Skeletal muscle satellite cell (primary cell): ENCODE results near the gene CACNA1I.

ENCODE experiments used
- H3K27me3 ChIP-seq: 2 replicates; pipeline ENCODE4 v1.7.0; 2013; ENCODE audit warnings: low read length; ENCODE audit not compliant: control insufficient read depth, insufficient read depth
- H3K36me3 ChIP-seq: 2 replicates; pipeline ENCODE4 v1.7.0; 2013; ENCODE audit warnings: mild to moderate bottlenecking, control low read depth, low read length; ENCODE audit not compliant: insufficient read depth
- H3K4me1 ChIP-seq: 2 replicates; pipeline ENCODE4 v1.7.0; 2013; ENCODE audit warnings: low read length; ENCODE audit not compliant: control insufficient read depth, insufficient read depth
- H3K4me2 ChIP-seq: 2 replicates; pipeline ENCODE4 v1.7.0; 2013; ENCODE audit warnings: mild to moderate bottlenecking, low read length
- H3K4me3 ChIP-seq: 2 replicates; pipeline ENCODE4 v1.7.0; 2013; ENCODE audit warnings: low read length
- H3K9ac ChIP-seq: 2 replicates; pipeline ENCODE4 v1.7.0; 2013; ENCODE audit warnings: mild to moderate bottlenecking, low read depth, low read length, moderate library complexity
- H3K9me3 ChIP-seq: replicated peaks from 2 replicates; pipeline ENCODE4 v1.7.0; 2013; ENCODE audit warnings: mild to moderate bottlenecking, control low read depth, low read length

Gene CACNA1I

GRCh38 chr22:39611360-39611759, 40.8 kb downstream of the CACNA1I start:
- Histone ChIP-seq H3K9me3 (no peaks in the 10 kb centered on the region), H3K4me3 (no peak overlapping the region), H3K27me3 (peaks cover 67% of the 10 kb centered on the region), H3K4me2 (no peak overlapping the region), H3K9ac (no peak overlapping the region), H3K36me3 (no peaks in the 10 kb centered on the region), H3K4me1 (no peaks in the 10 kb centered on the region)

DNA sequence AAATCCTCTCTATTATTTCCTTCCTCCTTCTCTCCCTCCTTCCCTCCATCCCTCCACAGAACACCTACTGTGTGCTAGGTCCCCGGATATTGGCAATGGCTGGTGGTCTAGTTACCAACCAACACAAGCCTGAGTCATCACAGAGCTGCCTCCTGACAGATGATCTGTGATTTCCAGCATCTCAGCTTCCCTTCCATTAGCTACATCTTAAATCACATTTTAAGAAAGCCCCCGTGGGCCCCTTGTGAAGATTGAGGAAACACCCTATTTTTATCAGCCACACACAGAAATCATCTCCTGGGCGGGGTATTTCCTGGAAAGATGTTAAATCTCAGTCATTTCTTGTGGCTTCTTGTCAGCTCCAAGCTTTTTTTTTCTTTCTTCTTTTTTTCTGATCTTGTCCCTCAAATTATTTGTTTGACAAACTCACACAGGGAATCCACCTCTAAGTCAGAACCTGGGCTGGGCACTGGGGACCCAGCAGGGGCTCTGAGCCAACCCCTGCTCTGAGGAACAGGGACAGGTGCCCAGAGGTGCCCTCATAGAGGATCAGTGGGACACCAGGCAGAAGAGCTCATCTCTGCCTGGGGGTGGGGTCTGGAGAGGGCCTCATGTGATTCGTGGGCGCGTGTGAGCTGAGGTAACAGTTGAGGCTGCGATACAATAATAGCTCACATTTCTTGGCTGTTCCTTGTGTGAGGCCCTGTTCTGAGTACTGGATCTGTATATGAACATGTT, 42.4 kb downstream of the CACNA1I start:
- Histone ChIP-seq H3K4me1 (no peaks in the 10 kb centered on the region), H3K4me2 (no peak overlapping the region), H3K4me3 (no peak overlapping the region), H3K9me3 (no peaks in the 10 kb centered on the region), H3K9ac (no peak overlapping the region), H3K36me3 (no peaks in the 10 kb centered on the region), H3K27me3 (peaks cover 61% of the 10 kb centered on the region)

DNA sequence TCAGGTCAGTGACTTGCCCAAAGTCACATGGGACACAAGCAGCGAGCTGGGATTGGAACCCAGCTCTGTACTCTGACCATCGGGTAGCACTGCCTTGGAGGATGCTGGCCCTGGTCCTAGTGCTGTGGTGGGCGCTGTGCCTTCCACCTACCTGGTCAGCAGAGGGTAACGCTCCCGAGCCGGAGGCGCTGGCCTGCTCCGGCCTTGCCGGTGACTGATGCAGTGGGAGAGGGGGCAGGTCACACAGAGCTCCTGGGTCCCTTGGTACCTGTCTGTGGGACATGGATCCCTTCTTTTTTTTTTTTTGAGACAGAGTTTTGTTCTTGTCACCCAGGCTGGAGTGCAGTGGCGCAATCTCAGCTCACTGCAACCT, 43.0 kb downstream of the CACNA1I start:
- Histone ChIP-seq H3K27me3 (peaks cover 61% of the 10 kb centered on the region), H3K4me2 (no peak overlapping the region), H3K4me1 (no peaks in the 10 kb centered on the region), H3K4me3 (no peak overlapping the region), H3K36me3 (no peaks in the 10 kb centered on the region), H3K9ac (no peak overlapping the region), H3K9me3 (no peaks in the 10 kb centered on the region)

- H3K4me2 ChIP-seq, result no peak overlapping the region
- H3K9ac ChIP-seq, result no peak overlapping the region
- H3K4me1 ChIP-seq, result no peaks in the 10 kb centered on the region
- no peaks in the 10 kb centered on the region for H3K36me3 ChIP-seq
- no peaks in the 10 kb centered on the region for H3K9me3 ChIP-seq
- H3K4me3 ChIP-seq, result no peak overlapping the region
- peaks cover 53% of the 10 kb centered on the region for H3K27me3 ChIP-seq
Measured at GRCh38 chr22:39614442-39614841, 43.9 kb downstream of the CACNA1I start.

GRCh38 chr22:39616051-39616450, 45.5 kb downstream of the CACNA1I start:
- Histone ChIP-seq H3K27me3 (peaks cover 47% of the 10 kb centered on the region), H3K36me3 (no peaks in the 10 kb centered on the region), H3K4me3 (no peak overlapping the region), H3K9me3 (no peaks in the 10 kb centered on the region), H3K4me2 (no peak overlapping the region), H3K9ac (no peak overlapping the region), H3K4me1 (no peaks in the 10 kb centered on the region)

DNA sequence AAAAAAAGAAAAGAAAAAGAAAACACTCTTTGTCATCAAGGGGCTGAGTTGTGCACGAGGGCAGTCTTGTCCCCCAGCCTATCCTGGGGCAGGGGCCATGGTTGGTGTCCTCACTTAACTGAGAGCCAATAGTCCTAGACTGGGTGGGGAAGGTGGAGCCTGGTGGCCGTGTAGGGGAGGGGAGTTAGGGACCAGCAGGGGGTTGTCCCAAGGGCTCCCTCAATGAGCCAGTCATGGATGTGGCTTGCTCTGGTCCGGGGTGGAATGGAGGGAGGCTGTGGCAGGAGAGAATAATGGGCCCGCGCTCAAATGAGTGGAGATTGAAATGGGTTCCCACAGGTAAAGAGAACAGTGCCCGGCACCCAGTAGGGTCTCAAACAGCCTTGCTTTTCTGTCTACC, 46.2 kb downstream of the CACNA1I start:
- Histone ChIP-seq H3K4me1 (no peaks in the 10 kb centered on the region), H3K4me3 (no peak overlapping the region), H3K36me3 (no peaks in the 10 kb centered on the region), H3K9me3 (no peaks in the 10 kb centered on the region), H3K4me2 (no peak overlapping the region), H3K9ac (no peak overlapping the region), H3K27me3 (peaks cover 44% of the 10 kb centered on the region)

DNA sequence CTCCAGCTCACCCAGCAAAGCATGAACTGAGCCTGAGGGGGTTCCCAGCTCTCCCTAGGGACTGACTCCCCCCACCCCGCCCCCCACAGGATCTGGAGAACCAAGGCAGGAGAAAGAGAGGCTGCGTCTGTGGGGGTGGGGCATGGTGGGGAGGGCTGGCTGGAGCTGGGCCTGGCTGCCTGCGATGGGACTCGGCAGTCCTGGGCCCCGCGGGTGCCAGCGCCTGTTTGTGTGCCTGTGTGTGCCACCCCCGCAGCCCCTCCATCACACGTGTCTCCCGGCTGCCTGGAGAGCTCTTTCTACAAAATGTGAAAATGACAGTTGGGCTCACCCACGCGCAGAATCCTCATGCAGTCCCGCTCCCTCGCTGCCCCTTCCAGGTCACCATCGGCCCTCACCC, 46.8 kb downstream of the CACNA1I start:
- H3K4me2 ChIP-seq, result no peak overlapping the region
- peaks cover 39% of the 10 kb centered on the region for H3K27me3 ChIP-seq
- H3K9me3 ChIP-seq, result no peaks in the 10 kb centered on the region

DNA sequence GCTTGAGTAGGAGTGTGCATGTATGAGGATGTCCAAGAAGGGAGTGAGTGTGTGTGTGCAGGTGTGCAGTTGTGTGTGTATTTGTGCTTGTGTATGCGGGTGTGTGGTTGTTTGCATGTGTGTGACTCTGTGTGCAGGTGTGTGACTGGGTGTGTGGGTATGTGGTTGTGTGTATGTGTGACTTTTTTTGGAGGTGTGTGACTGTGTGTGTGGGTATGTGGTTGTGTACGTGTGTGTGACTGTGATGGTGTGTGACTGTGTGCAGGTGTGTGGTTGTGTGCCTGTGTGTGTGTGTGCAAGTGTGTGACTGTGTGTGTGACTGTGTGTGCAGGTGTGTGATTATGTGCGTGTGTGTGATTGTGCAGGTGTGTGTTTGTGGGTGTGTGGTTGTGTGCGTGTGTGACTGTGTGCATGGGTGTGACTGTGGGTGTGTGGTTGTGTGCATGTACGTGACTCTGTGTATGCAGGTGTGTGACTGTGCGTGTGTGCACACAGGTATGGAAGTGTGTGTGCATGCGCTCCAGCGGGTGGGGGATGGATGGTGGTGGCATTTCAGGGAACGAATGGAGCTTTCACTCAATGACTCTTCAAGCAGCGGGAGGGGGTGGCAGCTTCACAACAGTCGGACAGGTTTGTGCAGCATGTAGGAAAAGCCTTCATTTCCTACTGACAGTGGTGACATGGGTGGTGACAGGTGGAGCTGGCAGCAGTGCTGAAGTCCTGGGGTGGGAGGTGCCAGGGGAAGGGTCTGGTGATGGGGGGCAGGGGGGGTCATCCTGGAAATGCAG, 47.6 kb downstream of the CACNA1I start:
- peaks cover 36% of the 10 kb centered on the region for H3K27me3 ChIP-seq
- no peak overlapping the region for H3K9ac ChIP-seq
- H3K9me3 ChIP-seq, result no peaks in the 10 kb centered on the region
- H3K4me3 ChIP-seq, result no peak overlapping the region
- H3K36me3 ChIP-seq, result no peaks in the 10 kb centered on the region
- H3K4me1 ChIP-seq, result no peaks in the 10 kb centered on the region
- H3K4me2 ChIP-seq, result no peak overlapping the region

More for the DNA sequence above, 46.8 kb downstream of the CACNA1I start:
- H3K9ac ChIP-seq, result no peak overlapping the region
- H3K4me1 ChIP-seq, result no peaks in the 10 kb centered on the region
- no peaks in the 10 kb centered on the region for H3K36me3 ChIP-seq
- H3K4me3 ChIP-seq, result no peak overlapping the region

DNA sequence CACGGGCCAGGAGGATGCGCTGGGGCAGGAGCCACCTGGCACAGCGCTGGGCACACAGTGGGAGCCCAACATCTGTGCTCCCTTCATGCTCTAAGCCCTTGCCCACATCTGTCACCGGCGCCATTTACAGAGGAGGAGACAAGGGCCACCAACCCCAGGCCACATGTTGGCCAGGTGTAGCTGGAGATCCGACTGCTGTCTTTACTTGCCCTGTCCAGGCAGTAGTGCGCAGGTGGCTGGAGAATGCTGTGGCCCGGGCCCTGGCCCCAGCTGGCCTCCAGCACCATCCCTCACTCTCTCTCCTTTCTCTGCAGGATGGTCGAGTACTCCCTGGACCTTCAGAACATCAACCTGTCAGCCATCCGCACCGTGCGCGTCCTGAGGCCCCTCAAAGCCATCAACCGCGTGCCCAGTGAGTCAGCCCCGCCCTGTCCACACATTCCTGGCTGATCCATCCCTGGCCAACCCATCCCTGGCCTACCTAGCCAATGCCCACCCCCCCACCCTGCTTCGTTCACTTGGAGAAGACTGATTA, 48.5 kb downstream of the CACNA1I start:
- no peaks in the 10 kb centered on the region for H3K9me3 ChIP-seq
- H3K9ac ChIP-seq, result no peak overlapping the region
- no peak overlapping the region for H3K4me2 ChIP-seq
- H3K4me1 ChIP-seq, result no peaks in the 10 kb centered on the region
- peaks cover 39% of the 10 kb centered on the region for H3K27me3 ChIP-seq
- H3K4me3 ChIP-seq, result no peak overlapping the region
- no peaks in the 10 kb centered on the region for H3K36me3 ChIP-seq

- no peaks in the 10 kb centered on the region for H3K4me1 ChIP-seq
- H3K9me3 ChIP-seq, result no peaks in the 10 kb centered on the region
- no peak overlapping the region for H3K4me2 ChIP-seq
- H3K27me3 ChIP-seq, result peaks cover 32% of the 10 kb centered on the region
- no peak overlapping the region for H3K4me3 ChIP-seq
- no peak overlapping the region for H3K9ac ChIP-seq
- no peaks in the 10 kb centered on the region for H3K36me3 ChIP-seq
Measured at GRCh38 chr22:39620924-39621690, 50.6 kb downstream of the CACNA1I start.

DNA sequence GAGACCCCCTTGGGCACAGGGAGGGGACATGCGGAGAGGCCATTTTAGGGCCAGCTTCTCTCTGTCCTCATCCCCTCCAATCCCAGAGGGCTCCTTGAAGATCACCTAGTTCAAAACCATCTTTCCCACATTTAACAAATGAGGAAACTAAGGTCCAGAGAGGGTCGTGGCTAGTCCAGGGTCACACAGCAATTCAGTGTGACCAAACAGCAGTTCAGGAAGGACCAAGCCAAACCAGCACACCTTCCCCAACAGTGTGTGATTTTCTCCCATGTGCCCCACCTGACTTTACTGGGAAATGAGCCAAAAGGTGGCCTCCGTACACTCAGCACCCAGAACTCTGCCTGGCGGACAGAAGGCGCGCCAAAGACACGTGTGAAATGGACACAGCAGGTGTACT, 51.3 kb downstream of the CACNA1I start:
- Histone ChIP-seq H3K4me3 (no peak overlapping the region), H3K9me3 (no peaks in the 10 kb centered on the region), H3K36me3 (no peaks in the 10 kb centered on the region), H3K4me1 (no peaks in the 10 kb centered on the region), H3K9ac (no peak overlapping the region), H3K4me2 (no peak overlapping the region), H3K27me3 (peaks cover 32% of the 10 kb centered on the region)
